DOHH2 (cell line): ENCODE measurements around the gene PHPT1.

Experiments used
- CTCF ChIP-seq: fragments of 200-600 bp; sonication (generic); IDR thresholded peaks from one replicate; pipeline ENCODE4 v1.5.1; 2014; ENCODE audit warnings: antibody characterized with exemption, mild to moderate bottlenecking, low read depth, low read length; ENCODE audit not compliant: poor library complexity, severe bottlenecking
- EZH2phosphoT487 ChIP-seq: fragments of 200-600 bp; sonication (generic); IDR thresholded peaks from 2 replicates; pipeline ENCODE4 v1.6.1; 2017; ENCODE audit warnings: borderline replicate concordance, mild to moderate bottlenecking, antibody characterized with exemption, low read length, moderate library complexity, mixed read lengths

- no peak for TF ChIP-seq CTCF
- no peak for TF ChIP-seq EZH2phosphoT487
Measured at GRCh38 chr9:136808075-136808805, 41.0 kb upstream of the PHPT1 start.
